ENCODE measurements around the gene EHHADH.

Gene EHHADH

DNA sequence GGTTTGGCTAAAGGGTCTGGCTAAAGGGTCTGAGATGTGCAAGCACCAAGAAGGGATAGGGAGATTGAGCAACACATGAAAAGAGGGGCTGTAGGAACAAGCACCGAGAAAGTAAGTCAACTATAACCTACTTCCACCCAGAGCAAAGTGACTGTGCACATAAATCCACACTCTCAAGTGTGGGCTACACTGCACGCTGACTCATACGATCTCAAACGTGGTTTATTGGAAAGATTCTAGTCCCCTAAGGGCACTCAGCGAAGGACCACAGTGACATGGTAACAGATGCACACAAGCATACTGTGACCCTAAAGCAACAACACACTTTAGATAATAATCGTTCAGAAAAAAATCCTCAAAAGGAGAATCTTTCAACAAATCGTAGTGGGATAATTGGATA is 48.0 kb downstream of the EHHADH start:
- Histone ChIP-seq H4K91ac (ENCODE audit: low read depth, low read length) (no peak overlapping the region), H3K18ac (ENCODE audit: low read length) (no peak overlapping the region), H4K8ac (ENCODE audit: low read depth, low read length) (no peak overlapping the region), H3K4me2 (ENCODE audit: low read length) (no peak overlapping the region), H3K27me3 (ENCODE audit: insufficient read depth, low read length) (no peaks in the 10 kb centered on the region), H3K4ac (ENCODE audit: low read depth, low read length) (no peak overlapping the region), H3K36me3 (ENCODE audit: control insufficient read depth in 1 of 2, insufficient read depth in 2 of 2, low read length in 2 of 2) (no peaks in the 10 kb centered on the region), H2BK5ac (ENCODE audit: low read depth, low read length, poor library complexity) (no peak overlapping the region), H3K9me3 (ENCODE audit: insufficient read depth, low read depth, low read length) (no peaks in the 10 kb centered on the region), H3K4me3 (ENCODE audit: low read depth, low read length) (no peak overlapping the region), H3K9ac (ENCODE audit: low read length) (no peak overlapping the region), H3K79me2 (ENCODE audit: control insufficient read depth, insufficient read depth, low read length, poor library complexity) (no peaks in the 10 kb centered on the region), H3K27ac (ENCODE audit: low read depth, low read length) (no peak overlapping the region), H2AK5ac (ENCODE audit: low read length) (no peak overlapping the region), H3K79me1 (ENCODE audit: low read length) (no peaks in the 10 kb centered on the region), H2AFZ (ENCODE audit: insufficient read depth, low read length, poor library complexity) (no peak overlapping the region), H2BK12ac (ENCODE audit: low read length) (no peak overlapping the region), H3K14ac (ENCODE audit: low read length) (no peak overlapping the region), H4K12ac (ENCODE audit: low read depth, low read length) (no peak overlapping the region), H3K23ac (ENCODE audit: low read length) (no peak overlapping the region), H2BK120ac (ENCODE audit: insufficient read depth, low read length, poor library complexity) (no peak overlapping the region), H3K4me1 (ENCODE audit: control insufficient read depth in 1 of 2, insufficient read depth in 2 of 2, low read length in 2 of 2) (no peaks in the 10 kb centered on the region)
- no peak for DNase-seq
- no CpG with 5 or more reads among the region's 7 CpGs for WGBS (ENCODE audit: extremely low coverage, insufficient coverage, insufficient read length)

DNA sequence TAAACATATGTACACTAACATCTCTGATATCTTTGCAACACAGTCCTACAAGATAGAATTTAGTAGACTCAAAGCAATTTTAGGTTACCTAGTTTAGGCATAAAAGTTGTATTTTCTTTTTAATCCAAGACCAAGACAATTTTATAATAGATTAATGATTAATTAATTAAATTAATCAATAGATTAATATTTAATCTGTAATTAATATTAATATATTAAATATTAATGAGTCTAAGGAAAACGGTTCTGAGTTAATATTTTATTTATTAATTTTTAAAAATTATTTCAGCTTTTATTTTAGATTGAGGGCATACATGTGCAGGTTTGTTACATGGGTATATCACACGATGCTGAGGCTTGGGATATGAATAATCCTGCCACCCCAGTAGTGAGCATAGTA is 49.0 kb downstream of the EHHADH start:
- Histone ChIP-seq H2AK5ac (ENCODE audit: low read length) (no peak overlapping the region), H2AFZ (ENCODE audit: insufficient read depth, low read length, poor library complexity) (no peak overlapping the region)
- no CpG with 5 or more reads among the region's 2 CpGs for WGBS (ENCODE audit: extremely low coverage, insufficient coverage, insufficient read length)

DNA sequence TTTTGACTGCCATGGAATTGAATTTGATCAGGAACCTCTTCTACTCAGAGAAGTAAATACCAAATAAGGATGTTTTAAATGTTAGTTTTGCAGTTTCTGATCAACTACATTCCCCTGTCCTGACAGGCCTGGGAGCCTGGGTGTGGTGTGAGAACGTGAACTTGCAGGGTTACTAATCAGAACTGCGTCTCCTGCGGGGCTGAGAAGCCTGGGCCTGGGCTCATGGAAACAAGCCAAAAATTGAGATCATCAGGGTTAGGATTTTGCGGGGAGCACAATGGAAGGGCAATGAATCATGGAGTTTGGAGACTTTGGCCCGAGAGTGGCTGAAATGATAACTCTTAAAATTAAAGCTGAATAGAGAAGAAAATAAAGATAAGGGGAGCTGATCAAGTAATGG is 53.2 kb downstream of the EHHADH start:
- no peak overlapping the region for H3K9ac ChIP-seq (ENCODE audit: low read length)
- no peak overlapping the region for H3K27ac ChIP-seq (ENCODE audit: low read depth, low read length)
- H3K9me3 ChIP-seq (ENCODE audit: insufficient read depth, low read depth, low read length), result no peaks in the 10 kb centered on the region
- no peak overlapping the region for H3K4me2 ChIP-seq (ENCODE audit: low read length)
- H3K4me1 ChIP-seq (ENCODE audit: control insufficient read depth in 1 of 2, insufficient read depth in 2 of 2, low read length in 2 of 2), result no peaks in the 10 kb centered on the region
- no peak overlapping the region for H2BK5ac ChIP-seq (ENCODE audit: low read depth, low read length, poor library complexity)
- no peak for DNase-seq
- no peak overlapping the region for H2AFZ ChIP-seq (ENCODE audit: insufficient read depth, low read length, poor library complexity)
- H2AK5ac ChIP-seq (ENCODE audit: low read length), result no peak overlapping the region
- no peaks in the 10 kb centered on the region for H3K79me1 ChIP-seq (ENCODE audit: low read length)
- no peak overlapping the region for H3K23ac ChIP-seq (ENCODE audit: low read length)
- H4K12ac ChIP-seq (ENCODE audit: low read depth, low read length), result no peak overlapping the region
- H3K79me2 ChIP-seq (ENCODE audit: control insufficient read depth, insufficient read depth, low read length, poor library complexity), result no peaks in the 10 kb centered on the region
- H2BK12ac ChIP-seq (ENCODE audit: low read length), result no peak overlapping the region
- no peak overlapping the region for H4K8ac ChIP-seq (ENCODE audit: low read depth, low read length)
- WGBS (ENCODE audit: extremely low coverage, insufficient coverage, insufficient read length), result no CpG with 5 or more reads among the region's 5 CpGs
- no peak overlapping the region for H3K4me3 ChIP-seq (ENCODE audit: low read depth, low read length)
- H4K91ac ChIP-seq (ENCODE audit: low read depth, low read length), result no peak overlapping the region
- no peaks in the 10 kb centered on the region for H3K36me3 ChIP-seq (ENCODE audit: control insufficient read depth in 1 of 2, insufficient read depth in 2 of 2, low read length in 2 of 2)
- no peak overlapping the region for H3K14ac ChIP-seq (ENCODE audit: low read length)
- no peak overlapping the region for H3K4ac ChIP-seq (ENCODE audit: low read depth, low read length)
- H3K18ac ChIP-seq (ENCODE audit: low read length), result no peak overlapping the region
- no peaks in the 10 kb centered on the region for H3K27me3 ChIP-seq (ENCODE audit: insufficient read depth, low read length)
- no peak overlapping the region for H2BK120ac ChIP-seq (ENCODE audit: insufficient read depth, low read length, poor library complexity)

More for the DNA sequence above, 49.0 kb downstream of the EHHADH start:
- H4K8ac ChIP-seq (ENCODE audit: low read depth, low read length), result no peak overlapping the region
- H2BK12ac ChIP-seq (ENCODE audit: low read length), result no peak overlapping the region
- no peak overlapping the region for H3K18ac ChIP-seq (ENCODE audit: low read length)
- no peaks in the 10 kb centered on the region for H3K9me3 ChIP-seq (ENCODE audit: insufficient read depth, low read depth, low read length)
- no peak overlapping the region for H4K12ac ChIP-seq (ENCODE audit: low read depth, low read length)
- no peak overlapping the region for H3K14ac ChIP-seq (ENCODE audit: low read length)
- H3K27me3 ChIP-seq (ENCODE audit: insufficient read depth, low read length), result no peaks in the 10 kb centered on the region
- no peaks in the 10 kb centered on the region for H3K79me1 ChIP-seq (ENCODE audit: low read length)
- no peak overlapping the region for H3K27ac ChIP-seq (ENCODE audit: low read depth, low read length)
- no peak overlapping the region for H2BK5ac ChIP-seq (ENCODE audit: low read depth, low read length, poor library complexity)
- H3K4me3 ChIP-seq (ENCODE audit: low read depth, low read length), result no peak overlapping the region
- no peak overlapping the region for H3K9ac ChIP-seq (ENCODE audit: low read length)
- H3K4ac ChIP-seq (ENCODE audit: low read depth, low read length), result no peak overlapping the region
- H3K23ac ChIP-seq (ENCODE audit: low read length), result no peak overlapping the region
- no peaks in the 10 kb centered on the region for H3K36me3 ChIP-seq (ENCODE audit: control insufficient read depth in 1 of 2, insufficient read depth in 2 of 2, low read length in 2 of 2)
- H3K4me1 ChIP-seq (ENCODE audit: control insufficient read depth in 1 of 2, insufficient read depth in 2 of 2, low read length in 2 of 2), result no peaks in the 10 kb centered on the region
- DNase-seq, result no peak
- no peak overlapping the region for H3K4me2 ChIP-seq (ENCODE audit: low read length)
- H4K91ac ChIP-seq (ENCODE audit: low read depth, low read length), result no peak overlapping the region
- no peaks in the 10 kb centered on the region for H3K79me2 ChIP-seq (ENCODE audit: control insufficient read depth, insufficient read depth, low read length, poor library complexity)
- H2BK120ac ChIP-seq (ENCODE audit: insufficient read depth, low read length, poor library complexity), result no peak overlapping the region

DNA sequence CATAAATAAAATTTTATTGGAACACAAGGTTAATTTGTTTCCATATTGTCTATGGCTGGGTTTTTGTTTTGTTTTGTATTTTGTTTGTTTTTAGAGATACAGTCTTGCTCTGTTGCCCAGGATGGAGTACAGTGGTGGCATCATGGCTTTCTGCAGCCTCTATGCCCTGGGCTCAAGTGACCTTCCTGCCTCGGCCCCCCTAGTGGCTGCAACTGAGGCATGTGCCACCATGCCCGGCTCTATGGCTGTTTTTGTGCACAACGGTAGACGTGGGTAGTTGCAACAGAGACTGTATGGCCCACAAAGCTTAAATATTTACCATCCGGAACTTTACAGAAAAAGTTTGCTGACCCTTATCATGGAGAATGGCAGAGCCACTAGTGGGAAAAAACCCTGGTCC is 54.2 kb downstream of the EHHADH start:
- H2AK5ac ChIP-seq (ENCODE audit: low read length), result no peak overlapping the region
- H3K79me2 ChIP-seq (ENCODE audit: control insufficient read depth, insufficient read depth, low read length, poor library complexity), result no peaks in the 10 kb centered on the region
- no peak overlapping the region for H2BK5ac ChIP-seq (ENCODE audit: low read depth, low read length, poor library complexity)
- H3K4me3 ChIP-seq (ENCODE audit: low read depth, low read length), result no peak overlapping the region
- H2AFZ ChIP-seq (ENCODE audit: insufficient read depth, low read length, poor library complexity), result no peak overlapping the region
- H3K9ac ChIP-seq (ENCODE audit: low read length), result no peak overlapping the region
- no peak overlapping the region for H2BK12ac ChIP-seq (ENCODE audit: low read length)
- no peak overlapping the region for H4K12ac ChIP-seq (ENCODE audit: low read depth, low read length)
- no peaks in the 10 kb centered on the region for H3K27me3 ChIP-seq (ENCODE audit: insufficient read depth, low read length)
- H3K4me2 ChIP-seq (ENCODE audit: low read length), result no peak overlapping the region
- no peaks in the 10 kb centered on the region for H3K4me1 ChIP-seq (ENCODE audit: control insufficient read depth in 1 of 2, insufficient read depth in 2 of 2, low read length in 2 of 2)
- no CpG with 5 or more reads among the region's 5 CpGs for WGBS (ENCODE audit: extremely low coverage, insufficient coverage, insufficient read length)
- H4K91ac ChIP-seq (ENCODE audit: low read depth, low read length), result no peak overlapping the region
- no peak overlapping the region for H2BK120ac ChIP-seq (ENCODE audit: insufficient read depth, low read length, poor library complexity)
- H3K14ac ChIP-seq (ENCODE audit: low read length), result no peak overlapping the region
- no peaks in the 10 kb centered on the region for H3K9me3 ChIP-seq (ENCODE audit: insufficient read depth, low read depth, low read length)
- no peaks in the 10 kb centered on the region for H3K36me3 ChIP-seq (ENCODE audit: control insufficient read depth in 1 of 2, insufficient read depth in 2 of 2, low read length in 2 of 2)
- H3K27ac ChIP-seq (ENCODE audit: low read depth, low read length), result no peak overlapping the region
- H3K79me1 ChIP-seq (ENCODE audit: low read length), result no peaks in the 10 kb centered on the region
- no peak overlapping the region for H3K4ac ChIP-seq (ENCODE audit: low read depth, low read length)
- H3K23ac ChIP-seq (ENCODE audit: low read length), result no peak overlapping the region
- H3K18ac ChIP-seq (ENCODE audit: low read length), result no peak overlapping the region
- DNase-seq, result no peak
- no peak overlapping the region for H4K8ac ChIP-seq (ENCODE audit: low read depth, low read length)
